NOMO-1 (cell line): ENCODE measurements around the gene INPP4A.

ENCODE experiments used
- DNase-seq, 2 experiments: peaks; one replicate each; lab custom pipeline; 2025; ENCODE audit not compliant: unreplicated experiment in 2 of 2; lab: John Stamatoyannopoulos, UW

Gene INPP4A

GRCh38 chr2:98458667-98459380, 14.2 kb downstream of the INPP4A start:
- DNase-seq: no peak

- peak in 1 of 2 experiments; percentile 11 for DNase-seq
These were observed 15.0 kb downstream of the INPP4A start for GRCh38 chr2:98459496-98460175.

DNA sequence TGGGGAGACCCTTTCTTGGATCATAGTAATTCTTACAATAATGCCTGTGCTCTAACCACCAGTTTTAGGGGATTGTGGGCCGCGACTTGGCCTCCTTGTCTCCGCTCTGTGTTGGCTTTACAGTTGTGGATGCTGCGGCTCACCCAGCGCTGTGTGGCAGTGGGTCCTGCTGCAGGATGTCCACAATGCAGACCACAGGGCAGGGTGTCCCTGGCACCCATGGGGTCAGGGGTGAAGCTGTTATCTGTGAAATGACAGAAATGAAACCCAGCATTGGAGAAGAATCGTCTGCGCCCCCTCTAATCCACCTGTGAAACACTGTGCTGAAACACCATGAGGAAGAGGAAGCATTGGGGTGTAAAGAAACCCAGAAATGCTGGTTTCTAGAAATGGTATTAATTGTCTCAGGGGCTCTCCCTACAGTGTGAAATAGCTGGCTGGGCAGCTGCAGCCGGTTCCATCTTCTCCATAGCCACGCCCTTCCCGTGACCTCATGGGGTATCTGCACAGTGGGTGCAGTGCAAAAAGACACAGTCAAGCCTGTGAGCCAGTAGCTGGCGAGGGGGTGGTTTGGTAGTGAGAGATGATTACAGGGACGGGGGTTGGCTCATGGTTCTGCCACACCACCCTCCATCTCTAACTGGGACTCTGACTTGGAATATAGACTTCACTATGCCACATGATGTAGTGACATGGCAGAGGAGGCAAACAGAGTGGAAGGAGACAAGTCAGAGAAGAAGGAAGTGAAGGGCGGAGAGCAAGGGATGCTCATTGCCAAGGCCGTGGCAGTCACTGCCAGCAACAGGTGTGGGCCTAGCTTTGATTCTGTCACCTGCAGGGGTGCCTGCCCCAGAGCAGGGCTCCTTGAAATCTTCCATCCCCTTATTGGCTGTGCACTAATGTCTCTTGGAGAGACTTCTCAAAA, 16.2 kb downstream of the INPP4A start:
- DNase-seq: no peak

GRCh38 chr2:98461498-98462049, 16.9 kb downstream of the INPP4A start:
- no peak for DNase-seq

DNA sequence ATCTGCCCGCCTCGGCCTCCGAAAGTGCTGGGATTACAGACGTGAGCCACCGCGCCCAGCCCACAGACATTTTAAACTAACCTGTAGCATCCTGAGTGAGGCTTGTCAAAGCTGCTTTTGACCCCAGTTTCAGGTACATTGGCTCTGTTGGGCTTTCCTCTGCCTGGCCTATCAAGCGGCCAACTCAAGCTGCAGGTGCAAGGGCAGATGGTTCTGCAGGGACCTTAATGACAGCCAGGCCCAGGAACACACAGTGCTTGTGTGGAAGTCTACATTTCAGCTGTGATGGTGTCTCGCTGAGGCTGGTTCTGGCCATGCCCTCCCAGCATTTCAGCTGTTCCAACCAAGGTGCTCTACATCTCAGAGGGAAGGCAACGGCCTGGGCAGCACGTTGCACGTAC, 18.4 kb downstream of the INPP4A start:
- DNase-seq: no peak

DNA sequence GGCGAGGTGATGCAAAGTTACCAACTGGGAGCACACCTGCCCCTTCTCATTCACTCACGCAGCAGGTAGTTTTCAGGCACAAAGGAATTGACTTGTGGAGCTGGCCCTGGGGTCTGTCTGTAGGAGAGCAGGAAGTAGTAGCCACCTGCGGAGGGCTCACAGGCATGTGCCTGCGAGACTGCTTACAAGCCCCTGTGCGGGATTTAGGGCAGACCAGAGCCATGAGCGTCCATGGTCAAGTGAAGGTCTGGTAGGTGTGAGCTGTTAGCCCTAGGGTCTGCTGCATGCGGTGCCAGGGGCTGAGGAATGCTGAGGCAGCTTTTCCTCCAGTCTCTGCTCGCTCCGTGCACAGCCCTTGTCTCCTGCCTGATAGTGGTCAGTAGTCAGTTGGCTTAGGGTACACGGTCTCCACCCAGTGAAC, 18.9 kb downstream of the INPP4A start:
- no peak for DNase-seq

DNA sequence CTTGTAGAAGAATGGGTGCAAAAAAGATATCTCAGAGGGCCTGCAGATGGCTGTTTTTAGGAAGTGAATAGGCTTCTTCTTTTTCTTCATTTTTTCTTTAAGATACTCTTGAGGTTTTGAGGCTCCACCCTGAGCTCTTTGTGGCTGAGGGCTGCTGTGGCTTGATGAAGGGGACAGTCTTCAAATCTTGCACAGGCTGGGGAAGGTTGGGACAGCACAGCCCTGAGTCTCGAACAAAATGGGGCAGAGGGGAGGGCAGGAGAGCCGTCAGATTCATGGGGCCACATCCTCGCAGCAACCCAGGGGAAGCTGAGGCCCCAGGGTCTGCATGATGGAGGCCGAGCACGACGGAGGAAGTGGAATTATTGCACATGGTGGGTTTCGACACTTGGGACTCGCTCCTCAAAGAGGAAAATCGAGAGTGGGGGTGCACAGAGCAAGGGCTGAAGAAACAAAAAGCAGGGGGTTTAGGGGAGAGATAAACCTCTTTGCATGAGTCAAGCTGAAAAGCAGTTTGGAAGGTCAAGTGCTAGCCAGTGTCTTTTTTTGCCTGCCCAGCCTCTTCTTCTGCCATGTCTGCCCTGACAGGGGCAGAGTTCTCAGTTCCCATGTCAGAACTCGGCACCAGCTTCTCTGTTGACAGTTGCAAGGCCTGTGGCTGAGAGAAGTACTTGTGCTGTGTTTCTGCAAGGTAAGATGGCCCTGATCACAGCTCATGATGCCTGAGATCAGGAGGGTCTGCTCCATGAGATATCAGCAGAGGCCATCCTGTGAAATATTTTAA, 19.5 kb downstream of the INPP4A start:
- DNase-seq: peak; percentile 84 to 86

DNA sequence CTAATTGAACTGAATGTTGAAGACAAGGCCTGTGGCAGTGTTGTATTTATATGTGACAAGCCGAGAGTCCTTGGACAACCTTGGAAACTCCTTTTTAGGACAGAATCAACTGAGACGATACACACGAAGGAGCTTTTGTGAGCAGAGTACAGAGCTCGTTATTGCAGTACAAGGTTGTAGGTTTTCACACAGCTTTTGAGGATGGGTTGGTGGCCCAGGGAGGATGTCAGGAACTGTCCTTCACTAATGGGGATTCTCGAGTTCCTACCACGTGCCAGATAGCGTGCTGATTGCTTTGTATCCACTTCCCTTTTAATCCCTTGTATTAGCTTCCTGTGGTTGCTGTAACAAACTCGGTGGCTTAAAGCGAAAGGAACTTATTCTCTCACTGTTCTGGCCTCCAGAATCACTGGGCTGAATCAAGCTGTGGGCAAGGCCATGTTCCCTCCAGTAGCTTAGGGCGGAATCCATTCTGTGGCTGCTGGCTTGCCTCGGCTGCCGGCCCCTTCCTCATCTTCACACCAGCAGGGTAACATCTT, 20.2 kb downstream of the INPP4A start:
- peak; percentile 86 to 96 for DNase-seq

DNA sequence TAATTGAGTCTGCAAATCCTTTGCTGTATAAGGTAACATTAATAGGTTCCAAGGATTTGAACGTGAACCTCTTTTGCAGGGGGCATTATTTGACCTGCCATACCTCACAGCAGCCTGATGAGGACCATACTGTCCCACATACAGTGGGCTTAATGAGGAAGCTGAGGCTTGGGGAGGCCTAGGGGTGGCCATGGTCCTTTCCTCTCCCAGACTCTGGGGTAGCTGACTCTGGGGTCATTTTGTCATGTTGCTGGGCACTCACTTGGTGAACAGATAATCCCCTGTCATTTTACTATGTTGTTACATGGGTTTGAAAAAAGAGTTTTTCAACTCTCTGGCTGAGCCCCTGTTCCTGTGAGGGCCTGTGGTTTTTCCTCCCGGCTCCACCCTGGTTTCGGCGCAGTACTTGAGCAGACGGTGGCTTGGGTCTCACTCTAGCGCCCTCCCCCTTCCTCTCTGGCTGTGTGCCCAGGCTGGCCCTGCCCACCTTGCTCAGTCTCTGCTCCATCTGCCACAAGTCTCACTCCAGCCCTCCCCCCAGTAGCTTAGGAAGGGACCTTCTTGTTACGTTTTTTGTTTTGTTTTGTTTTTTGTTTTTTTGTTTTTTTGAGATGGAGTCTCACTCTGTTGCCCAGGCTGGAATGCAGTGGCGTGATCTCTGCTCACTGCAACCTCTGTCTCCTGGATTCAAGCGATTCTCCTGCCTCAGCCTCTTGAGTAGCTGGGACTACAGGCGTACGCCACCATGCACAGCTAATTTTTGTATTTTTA, 21.0 kb downstream of the INPP4A start:
- peak; percentile 58 to 67 for DNase-seq

DNA sequence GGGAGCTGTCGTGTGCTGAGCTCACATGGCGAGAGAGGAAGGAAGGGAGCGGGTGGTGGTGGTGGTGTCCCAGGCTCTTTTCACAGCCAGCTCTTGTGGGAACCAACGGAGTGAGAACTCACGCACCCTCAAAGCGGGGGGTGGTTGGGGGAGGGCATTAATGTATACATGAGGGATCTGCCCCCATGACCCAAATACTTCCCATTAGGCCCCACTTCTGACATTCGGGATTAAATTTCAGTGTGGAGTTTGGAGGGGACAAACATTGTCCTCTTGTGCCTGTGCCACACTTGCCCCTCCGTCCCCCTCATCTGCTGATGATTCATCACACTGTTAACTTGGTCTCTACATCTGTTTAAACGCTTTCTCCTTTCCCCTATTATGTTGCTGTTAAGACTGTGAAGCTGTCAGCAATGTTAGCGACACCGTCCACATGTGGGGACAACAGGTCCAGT, 22.5 kb downstream of the INPP4A start:
- DNase-seq: no peak

DNA sequence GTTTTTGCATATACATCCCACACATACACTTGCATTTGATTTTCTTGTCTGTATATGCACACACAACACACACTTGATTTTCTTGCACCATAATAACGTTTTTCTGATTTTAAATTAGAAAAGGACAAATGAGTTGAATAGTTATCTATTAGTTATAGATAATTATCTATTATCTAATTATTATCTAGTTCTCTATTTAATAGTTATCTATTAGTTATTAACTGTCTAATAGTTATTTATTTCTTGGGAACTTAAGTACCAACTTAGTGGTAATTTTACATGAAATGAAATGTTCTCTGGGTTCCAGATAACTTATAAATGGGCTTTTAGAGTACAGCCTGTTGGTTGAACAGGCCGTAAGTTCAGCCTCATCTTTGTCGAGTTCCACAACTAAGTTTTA, 23.0 kb downstream of the INPP4A start:
- no peak for DNase-seq

DNA sequence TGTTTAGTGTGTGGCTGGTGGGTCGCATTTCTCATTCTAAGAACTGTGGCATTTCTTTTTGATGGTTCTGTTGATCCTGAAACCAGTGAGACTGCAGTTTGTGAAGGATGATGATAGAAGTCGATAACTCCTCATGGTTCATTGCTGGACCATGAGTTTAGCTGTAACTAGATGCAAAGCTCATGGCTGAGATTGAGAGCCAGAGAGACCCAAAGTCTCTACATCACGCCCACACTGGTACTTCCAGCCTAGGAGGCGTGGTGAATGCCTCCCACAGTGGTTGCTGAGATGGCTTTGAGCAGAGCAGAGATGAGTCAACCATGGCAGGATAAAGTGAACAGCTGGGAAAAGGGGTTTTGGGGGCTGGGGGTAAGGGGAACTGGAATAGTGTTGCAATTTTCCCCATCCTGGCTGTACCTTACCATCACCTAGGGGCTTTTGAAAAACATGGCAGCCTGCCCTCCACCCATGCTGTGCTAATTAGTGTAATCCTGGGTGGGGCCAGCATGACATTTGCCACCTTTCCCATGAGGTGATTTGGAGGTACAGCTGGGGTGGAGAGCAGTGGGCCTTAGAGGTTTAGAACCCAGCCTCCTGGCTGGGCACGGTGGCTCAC, 24.1 kb downstream of the INPP4A start:
- no peak for DNase-seq

DNA sequence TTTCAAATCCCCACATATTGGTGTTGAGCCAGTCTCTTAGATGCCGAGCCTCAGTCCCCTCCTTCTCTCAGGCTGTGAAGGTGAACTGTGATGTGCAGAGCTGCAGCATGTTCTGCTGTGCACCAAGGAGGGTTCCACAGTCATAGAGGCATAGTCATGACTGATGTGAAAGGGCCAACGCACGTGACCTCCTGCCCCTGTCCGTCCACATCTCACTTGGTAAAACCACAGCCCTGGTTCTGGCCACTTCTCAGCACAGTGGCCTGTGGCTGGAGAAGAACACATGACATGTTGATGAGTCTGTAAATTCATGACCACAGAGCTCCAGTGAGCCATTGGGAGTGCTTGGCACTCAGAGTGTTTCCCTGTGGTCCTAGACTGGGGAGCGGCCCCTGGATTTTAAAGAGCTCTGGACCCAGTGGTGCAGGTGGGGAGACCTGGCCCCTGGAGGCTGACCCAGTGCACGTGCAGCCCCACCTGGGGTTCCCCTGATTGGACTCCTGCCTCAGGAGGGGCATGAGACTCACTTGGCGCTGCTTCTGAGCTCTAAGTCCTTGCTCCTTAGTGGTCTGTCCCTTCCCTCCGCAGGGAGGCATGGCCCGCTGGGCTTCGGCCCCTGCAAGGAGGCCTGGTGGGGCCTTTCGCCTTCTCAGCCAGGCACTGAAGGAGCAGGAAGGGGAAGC, 25.3 kb downstream of the INPP4A start:
- DNase-seq: no peak

DNA sequence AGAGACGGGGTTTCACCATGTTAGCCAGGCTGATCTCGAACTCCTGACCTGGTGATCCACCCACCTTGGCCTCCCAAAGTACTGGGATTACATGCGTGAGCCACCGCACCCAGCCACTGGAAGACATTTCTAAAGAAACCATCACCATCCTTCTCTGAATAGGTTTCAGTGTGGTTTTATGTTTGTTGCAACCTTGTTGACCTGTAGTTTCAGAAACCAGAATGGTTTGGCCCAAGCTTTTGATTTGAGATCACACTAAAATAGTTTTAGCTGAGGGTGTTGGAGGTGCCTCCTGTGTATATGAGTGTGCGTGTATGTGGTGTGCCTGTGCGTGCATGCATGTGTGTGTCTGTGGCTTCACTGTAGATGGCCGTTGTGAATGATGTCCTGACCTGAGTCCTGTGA, 26.2 kb downstream of the INPP4A start:
- no peak for DNase-seq

DNA sequence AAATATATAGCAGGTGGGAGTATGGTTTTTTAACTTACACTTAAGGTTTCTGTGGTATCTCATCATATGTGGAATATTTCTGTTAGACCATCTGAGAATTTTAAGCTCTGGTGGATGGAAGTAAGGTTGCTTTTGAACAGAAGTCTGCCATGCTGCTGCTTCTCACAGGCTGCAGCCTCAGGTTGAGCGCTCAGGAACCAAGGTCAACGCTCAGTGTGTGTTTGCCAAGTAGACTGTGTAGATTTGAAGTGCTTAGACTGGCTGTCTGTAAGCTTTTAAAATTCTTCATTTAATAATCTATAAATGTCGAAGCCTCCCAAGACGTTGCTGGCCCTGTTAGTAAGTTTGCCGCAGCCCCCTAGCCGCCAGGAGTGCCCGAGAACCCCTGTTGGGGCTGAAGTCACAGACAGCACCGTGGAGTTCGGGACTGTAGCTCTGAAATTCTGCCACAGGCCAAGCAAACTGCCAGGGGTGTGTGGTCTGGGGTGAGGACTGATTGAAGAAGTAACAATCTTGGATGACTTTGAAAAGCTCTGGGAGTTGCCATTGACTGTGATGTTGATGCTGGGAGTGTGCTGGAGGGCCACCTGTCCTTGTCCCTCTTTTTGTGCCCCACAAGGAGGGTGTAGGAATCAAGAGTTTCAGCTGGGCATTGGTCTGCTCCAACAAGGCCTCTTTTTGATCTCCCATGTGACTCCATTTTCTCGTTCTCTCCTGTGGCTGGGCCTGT, 26.9 kb downstream of the INPP4A start:
- DNase-seq: no peak

DNA sequence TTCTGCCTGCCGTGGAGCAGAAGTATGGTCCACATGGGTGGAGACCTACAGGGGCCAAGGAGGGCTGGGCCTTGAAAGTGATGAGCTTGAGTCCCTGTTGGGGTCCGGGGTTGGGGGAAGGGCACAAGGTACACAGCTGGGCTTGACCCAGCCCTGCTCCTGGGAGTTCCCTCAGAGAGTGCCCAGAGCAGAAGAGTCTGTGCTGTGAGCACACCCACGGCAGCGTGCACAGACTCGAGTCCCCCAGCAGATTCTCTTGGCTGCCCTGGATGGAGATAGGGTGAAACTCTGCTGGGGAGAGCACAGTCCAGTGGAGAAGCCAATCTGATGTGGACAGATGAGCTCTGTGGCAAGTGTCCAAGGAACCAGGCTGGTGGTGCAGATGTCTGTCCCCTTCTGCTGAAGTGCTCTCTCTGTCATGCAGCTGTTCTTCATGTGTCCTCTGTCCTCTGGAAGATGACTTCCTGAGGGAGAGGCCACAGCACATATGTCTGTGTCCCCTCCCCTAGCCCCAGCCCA, 27.5 kb downstream of the INPP4A start:
- DNase-seq: no peak
